Kasumi-1 (cell line): ENCODE measurements around the gene PFDN4.
A peak's percentile ranks its signal among the peaks of the same experiment; 100 is the strongest.

Experiments used
- DNase-seq, 2 experiments: peaks; one replicate each; lab custom pipeline; 2025; lab: John Stamatoyannopoulos, UW

PFDN4 gene

DNA sequence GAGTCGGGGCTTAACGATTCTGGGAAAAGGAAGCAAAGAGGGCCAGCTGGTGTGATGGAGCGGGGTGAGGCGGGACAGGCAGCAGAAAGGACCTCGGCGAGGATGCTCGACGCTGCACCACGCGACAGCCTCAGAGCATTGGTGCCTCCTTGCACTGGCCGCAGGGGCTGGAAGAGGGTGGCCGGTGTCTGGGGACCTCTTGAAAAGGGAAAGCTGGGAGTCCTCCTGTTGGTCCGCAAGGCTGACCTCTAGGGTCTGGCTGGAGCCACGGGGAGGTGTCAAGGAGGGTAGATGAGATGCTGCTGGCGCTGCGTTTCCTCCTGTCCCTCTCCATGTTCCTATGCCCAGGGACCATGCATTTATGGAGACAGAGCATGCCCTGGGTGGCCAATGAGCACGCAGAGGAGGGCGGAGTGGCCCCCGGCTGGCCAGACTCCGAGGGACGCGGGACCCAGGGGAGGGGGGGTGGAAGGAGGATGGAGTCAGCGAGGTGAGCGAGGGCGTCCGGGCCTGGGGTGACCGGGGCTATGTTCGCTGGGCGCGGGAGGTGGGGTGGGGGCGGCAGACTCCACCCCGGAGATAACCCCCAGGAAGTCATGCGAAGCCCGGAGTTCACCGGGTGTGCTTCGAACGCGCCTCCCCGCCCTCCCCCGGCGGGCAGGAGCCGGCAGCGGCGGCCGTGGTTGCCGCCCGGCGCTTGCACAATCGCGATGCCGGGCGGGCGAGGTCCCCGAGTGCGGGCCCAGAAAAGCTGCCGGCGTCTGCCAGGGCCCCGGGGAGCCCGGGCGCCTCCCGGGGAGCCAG lies 34.0 kb upstream of the PFDN4 start, which contains the start of gene CYP24A1:
CYP24A1 (minus strand) TSS at position 334 of the 804 bp plus-strand sequence. CDS start 407 bp downstream, outside the sequence.
- DNase-seq, result no peak

DNA sequence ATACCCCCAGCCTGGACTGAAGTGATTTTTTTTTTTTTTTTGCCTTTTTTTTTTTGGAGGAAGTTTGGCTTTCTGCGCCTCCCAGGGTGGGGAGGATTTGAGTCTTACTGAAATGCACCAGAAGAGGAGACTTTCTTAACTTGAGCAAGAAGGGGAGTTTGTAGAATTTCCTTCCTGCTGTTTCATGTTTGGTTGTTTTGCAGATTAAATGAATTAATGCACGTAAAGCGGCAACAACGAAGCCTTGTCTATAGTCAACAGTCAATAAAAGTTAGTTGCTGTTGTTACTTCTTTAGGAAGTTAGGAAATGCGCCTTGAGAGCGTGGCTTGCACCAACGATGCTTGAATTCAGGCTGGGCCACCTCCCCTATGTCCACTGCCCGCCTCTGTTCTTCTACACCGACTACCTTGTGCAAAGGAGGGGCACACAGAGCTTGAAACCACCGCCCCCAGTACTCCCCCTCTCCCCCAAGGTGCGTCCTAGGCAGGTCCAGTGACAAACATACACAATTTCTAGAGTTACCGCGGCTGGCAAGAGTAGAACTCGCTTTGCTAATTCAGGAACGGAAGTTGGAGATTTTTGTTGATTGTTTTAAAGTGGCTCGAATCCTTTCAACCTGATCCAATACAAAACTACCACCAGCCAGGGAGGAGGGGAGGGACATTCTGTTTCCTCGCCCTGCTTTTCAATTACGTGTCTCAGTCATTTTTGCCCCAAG lies 33.3 kb upstream of the PFDN4 start:
- no peak for DNase-seq

DNA sequence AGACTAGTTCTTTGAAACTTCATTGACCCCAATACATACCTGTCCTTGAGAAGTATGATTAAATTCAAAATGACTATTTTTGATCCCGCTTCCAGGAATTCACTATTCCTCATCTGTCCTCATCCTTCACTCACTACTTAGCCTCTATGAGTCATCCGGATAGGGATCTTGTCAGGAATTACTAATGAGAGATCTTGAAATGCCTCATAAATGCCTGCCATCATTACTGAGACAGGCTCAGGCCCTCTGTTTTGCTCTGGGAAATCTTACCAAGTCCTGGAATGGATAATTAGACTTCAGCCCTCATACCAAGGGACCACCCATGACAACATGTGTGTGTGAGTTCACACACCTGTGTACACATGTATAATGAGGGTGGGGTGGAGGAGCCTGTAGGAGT lies 31.3 kb upstream of the PFDN4 start:
- DNase-seq, result no peak

DNA sequence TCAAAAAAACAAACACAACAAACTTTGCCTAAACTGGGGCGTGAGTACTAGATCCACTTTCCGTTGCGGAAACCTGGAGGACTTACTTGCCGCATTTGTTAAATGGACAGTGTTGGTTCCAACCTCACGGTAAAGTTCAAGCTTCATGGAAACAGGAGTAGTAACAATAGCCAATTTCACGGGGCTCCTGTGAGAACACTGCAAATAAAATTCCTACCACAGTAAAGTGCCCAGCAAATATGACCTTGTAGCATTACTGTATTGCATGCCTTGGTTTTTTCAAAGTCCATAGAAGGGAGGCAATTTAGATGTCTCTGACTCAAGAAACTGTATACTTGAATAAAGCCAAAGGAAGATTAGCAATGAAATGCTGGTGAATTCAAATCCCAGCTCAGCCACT lies 30.5 kb upstream of the PFDN4 start:
- no peak for DNase-seq

DNA sequence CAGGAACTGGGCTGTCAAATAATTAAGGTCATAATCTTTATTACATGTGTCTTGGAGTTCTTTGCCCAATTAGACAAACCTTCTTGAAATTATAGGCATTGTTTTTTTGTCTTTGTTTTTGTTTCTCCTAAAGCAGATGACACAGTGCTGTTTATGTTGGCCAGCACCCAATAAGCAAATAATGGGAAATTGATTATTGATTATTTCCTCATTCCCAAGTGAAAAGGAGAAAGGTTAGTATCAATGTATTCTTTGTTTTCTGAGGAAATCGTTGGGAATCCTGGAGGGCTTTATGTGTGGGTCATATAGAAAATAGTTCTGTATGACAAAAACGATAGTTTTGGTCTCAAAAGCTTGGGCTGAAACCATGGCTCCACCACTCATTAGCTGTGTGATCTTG lies 29.6 kb upstream of the PFDN4 start:
- DNase-seq, result no peak

DNA sequence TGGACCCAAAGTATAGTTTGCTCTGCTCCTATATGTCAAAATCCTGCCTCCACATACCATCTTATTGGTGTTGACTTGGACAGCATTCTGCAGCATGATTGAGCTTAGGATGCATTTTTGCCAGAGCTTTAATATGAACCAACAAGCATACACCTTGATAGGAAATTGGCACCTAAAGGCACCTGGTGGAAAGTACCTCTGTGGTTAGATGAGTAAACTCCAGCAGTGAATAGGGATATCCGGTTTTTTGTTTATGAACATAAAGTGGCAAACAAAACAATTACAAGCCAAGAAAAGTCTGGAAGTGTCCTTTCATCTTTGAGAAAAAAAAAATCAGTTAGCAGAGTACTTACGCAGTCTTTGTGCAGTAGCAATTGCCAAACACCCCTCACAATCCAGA lies 27.9 kb upstream of the PFDN4 start:
- DNase-seq, result no peak

DNA sequence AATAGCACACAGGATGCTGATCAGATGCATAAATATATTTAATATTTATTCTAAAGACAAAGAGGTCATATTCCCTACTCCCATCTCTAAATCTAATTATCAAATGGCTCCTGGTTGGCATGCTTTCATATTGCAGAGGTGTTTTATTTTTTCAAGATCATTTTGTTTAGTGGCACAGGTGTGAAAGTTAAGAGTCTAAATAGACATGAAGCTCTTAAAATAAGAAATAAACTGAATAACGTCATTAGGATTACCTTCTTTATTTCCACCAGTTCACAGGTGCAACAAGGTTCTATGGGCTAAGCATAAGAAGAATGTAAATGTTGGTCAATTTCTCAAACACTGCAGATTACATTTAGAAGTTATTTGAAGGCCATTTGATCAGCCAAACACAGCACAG lies 27.0 kb upstream of the PFDN4 start:
- DNase-seq, result no peak

DNA sequence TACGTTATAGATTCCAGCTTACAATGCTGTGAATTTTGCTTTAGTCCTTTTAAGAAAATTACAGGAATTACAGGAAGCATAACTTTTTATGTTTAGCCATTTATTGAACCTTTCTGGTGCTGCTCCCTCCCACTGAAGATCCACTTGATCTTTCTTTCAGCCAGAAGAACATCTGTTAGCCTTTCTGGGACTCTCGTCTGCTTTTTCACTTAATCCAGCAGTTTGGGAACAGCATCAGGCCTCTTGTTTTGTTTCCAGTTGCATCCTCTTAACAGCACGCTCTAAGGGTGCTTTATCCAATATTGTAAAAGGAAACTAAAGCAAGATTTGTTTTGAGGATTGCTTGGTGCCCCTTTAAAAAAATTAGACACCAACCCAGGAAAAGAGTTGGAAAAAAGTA lies 23.8 kb upstream of the PFDN4 start:
- DNase-seq, result no peak

DNA sequence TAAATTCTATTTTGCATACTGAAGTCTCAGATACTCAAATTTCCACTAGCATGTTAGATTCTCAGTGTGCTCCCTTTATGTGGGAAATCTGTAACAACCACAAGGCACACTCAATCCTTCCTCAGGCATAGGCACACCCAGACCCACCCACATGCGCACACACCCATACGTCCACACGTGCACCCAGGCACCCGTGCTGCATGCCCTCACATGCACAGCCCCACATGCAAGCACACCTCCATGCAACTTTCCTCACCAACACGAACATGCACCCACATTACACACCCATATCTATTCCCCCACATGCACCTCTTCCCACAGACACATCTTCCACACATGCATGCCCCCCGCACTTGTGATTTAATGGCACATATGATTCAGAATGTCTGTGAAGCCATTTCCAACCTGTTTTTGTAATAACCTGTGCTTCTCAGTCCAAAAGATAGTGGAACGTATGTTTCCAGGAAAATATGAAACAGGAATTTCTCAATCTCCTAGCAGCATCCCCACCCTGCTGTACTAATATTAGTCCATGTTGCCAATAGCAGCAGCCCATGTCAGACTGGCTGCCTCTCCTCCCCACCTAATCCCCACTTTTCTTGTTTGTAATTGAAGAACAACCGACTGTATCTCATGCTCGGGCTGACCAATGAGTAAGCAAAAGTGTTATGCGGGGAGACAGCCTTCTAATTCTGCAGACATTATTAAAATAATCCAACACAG lies 22.8 kb upstream of the PFDN4 start:
- DNase-seq, result no peak

DNA sequence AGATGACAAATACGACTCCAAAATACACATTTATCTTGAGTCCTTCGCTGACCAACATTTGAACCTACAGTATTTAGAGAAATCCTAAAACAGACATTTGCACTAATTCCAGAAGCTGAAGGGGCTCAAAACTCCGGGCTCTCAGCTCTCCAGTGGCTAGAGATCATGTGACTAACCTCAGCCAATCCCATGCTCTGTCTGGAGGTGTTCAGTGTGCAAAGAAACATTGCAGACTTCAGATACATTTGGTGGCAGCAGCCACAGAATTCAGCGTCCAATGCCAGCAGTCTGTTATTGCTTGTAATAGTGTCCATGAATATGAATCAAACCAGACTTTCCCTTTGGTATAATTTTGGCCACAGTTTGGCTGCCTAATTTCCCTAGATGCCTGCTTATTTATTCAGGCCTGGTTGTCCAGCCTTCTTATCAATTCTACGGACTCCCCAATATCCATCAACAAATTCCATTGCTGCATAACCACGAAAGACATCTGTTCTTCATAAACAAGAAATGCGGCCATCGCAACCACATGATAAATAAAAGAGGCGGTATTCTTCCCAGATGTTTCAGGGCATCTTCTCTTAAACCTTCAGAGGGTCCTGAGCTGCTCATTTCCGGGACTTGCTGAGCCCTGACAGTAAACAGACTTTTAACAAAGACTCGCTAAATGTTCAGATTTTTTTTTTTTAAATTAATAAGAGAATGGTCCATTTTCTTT lies 19.6 kb upstream of the PFDN4 start:
- no peak for DNase-seq

DNA sequence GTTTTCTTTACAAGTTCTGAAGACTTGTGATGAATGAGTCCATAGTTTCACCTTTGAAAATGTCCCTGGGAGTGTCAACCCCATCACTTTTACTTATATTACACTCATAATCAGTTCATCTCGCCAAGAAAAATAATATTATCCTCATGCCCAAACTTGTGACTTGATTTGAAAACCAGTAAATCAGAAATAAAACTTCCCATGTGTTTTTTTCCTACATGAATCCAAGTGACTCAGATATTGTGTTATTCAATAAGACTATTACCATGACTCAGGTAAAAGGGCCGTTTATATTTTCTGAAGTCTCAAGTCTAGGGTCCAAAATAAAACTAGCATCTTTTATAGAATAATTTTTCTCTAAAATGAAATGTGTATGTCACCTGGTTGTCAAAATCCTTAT lies 18.3 kb upstream of the PFDN4 start:
- DNase-seq, result no peak

DNA sequence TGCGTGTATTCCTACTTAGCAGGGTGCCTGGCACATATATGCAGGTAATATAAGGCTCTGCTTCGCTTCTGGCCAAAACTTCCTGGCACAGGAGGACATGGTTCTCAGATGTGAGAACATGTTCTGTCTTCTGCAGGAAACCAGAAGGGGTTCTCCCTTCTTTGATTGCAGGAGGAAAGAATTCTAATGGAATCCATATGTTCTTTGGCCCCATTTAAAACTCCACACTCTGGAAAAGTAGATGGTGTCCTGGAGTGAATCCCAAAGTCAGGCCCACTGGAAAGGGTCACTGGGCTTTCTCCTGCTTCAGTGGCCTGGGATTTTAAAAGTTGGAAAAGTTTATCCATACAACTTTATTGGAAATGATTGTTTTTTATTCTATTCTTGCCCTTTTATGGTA lies 17.7 kb upstream of the PFDN4 start:
- no peak for DNase-seq

DNA sequence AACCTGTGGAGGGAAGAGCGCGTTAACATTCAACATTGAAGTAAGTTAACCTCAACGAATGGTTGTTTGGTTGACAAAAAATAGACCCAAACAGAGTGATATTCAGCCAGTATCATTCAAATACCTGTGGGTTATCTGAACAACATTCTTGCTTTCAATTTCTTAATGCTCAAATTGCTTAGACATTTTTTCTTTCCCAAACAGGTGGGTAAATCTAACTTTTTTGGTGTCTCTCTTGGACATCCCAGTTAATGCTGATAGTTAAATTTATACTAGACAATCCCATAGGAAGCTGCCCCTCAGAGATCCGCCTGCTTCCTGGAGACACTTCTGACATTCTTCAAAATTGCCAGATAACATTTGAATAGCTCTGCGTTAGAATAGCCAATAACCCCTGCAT lies 14.1 kb upstream of the PFDN4 start:
- DNase-seq, result no peak

DNA sequence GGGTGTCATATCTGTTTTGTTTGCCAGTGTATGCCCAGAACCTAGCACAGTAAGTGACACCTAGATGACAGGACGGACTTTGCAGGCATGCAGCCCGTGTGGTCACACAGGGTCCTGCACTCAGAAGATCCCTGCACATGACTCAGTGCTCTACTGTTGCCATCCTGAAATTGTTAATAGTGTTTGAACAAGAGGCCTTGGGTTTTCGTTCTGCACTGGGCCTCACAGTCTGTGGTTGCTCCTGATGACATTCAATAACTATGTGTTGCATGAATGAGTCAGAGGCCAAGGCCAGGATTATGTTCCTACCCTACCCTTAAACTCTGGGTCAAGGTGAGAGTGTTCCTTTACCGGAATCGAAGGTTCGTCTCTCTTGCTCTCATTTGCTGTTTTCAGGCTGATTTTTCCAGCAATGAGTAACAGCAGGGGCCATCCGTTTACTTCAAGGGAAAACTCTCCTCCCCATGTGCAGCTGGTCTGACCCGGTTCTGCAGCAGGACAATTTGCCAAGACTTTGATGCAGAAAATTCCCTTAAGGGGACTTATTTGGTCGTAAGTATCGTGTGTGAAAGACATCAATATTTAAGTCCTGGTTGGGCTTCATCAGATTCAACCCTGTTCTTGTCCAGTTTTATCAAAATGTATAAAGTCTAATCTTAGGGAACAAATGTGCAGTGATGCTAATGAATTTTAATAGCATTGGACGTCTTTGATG lies 13.0 kb upstream of the PFDN4 start:
- peak in 1 of 2 experiments; percentile 4 for DNase-seq

DNA sequence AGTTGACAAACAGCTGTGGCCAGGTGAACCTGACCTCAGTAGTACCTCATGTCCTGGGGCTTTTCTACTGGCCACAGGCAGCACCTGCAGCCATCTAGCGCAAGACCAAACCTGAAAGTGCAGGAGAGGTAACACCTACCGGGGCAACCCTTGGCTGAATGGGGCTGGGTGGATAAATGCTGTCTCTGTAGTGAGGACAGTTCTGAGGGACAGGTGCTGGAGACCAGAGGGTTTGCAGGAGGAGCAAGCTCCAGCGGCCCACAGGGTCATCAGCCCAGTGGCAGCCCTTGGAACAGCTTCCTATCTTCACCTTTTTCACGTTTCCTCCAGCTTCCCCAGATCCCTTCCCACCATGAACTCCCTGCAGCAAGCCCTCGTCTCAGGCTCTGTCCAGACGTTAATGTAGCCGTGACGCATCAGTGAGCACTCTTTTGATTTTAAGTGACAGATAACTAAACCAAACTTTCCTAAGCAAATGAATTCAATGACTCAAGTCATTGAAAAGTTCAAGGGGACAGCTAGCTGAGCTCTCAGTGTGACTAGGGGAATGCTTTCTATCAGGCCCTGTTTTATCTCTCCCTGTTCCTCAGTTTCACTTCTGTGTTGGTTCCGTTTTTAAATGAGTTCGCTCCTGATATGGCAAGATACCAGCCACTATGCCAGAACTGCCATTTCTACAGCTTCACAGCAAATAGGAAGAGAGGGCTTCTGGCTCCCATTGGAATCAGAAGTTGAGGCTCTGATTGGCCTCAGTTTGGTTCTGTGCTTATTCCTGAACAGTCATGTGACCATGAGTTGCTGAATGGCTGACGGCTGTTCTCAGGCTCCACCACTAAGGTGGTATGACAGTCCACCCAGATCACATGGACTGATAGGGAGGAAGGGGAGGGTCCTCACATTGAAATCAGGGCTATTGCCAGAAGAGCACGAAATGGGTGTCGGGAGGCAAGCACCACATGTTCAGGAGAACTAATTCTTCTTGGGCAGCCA lies 12.1 kb upstream of the PFDN4 start:
- no peak for DNase-seq

DNA sequence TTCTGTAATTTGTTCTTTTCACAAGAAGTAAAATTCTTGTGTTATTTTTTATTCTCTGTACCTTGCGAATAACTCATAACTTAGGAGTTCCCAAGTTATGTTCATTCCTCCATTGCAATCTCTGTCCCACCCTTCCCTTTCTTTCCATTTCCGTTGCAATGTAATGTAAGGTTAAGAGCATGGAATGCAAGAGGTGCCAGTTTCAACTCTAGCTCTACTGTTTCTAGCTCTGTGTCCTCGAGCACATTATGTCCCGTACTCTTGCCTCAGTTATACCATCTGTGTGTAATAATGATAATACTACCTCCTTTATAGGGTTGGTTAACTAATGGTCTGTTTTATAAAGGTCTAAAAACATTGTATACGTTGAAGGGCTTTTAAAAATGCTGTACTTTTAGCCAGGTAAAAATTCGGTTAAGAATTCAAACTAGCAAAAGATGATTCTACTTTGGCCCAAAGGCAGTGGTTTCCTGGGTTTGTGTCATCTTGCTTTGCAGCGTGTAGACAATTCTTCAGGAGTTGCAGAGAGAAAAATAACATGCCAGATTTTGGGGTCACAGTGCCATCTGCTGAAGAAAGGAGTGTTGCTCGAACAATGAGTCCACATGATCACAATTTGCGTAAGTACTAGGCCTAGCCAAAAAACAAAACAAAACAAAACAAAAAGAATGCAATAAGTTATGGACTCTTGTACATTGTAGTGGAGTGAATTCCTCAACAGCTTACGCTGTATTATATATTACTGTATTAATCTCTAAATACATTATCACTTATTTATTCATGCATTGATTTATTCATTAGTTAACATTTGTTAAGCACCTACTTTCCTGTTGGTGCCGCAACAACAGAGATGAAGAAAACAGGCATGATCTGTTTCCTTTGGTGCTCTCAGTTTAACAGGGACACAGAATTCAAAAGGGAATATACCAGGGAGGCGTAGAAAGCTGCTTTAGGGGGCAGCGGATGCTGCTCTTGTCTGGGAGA lies 10.0 kb upstream of the PFDN4 start:
- peak; percentile 9 to 18 for DNase-seq

DNA sequence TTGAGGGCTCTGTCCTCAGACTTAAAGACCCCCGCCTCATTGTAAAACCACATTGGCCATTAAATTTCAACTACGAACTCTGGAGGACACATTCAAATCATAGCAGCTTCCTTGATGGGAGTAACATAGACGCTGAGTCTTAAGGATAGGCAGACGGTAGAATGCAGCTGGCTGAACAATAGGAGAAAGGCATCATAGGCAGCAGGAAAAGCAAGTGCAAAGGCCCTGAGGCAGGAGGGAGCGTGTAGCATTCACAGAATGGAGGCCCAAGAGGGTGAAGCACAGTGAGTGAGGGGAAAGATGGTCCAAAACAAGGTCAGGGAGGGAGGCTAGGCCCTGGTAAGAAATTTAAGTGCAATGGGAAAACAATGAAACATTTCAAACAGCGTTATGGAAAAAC lies 8.6 kb upstream of the PFDN4 start:
- no peak for DNase-seq

DNA sequence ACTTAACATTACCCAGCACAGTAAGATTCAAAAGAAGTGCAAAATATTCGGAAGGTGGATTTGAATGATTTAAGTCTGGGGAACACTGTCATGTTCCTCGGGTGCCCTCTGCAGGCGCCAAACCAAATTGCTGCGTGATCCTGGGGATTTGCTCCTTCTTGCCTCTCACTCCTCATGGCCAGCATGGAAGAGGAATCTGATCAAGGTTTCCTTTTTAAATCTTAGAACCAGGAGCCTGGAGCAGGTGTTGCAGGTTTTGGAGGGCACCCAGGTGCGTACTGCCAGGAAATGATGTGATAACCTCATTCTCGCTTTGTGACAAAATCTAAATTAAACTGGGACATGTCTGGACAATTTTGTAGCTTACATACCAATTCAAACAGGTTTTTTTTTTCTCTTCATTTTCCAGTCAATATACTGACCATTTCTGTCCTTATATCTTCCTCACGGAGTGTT lies 8.1 kb upstream of the PFDN4 start:
- peak; percentile 66 to 77 for DNase-seq
